ENCODE results near the gene TBX10. TPM values are rescaled to one million over a fixed set of nuclear protein-coding genes. Genes with fewer than 3 reads are reported as not detected.

The TBX10 gene
- total RNA-seq, 4 donors from 2014 or later: not detected

- no peak overlapping the region for H3K4me3 ChIP-seq
- TF ChIP-seq POLR2A (IDR thresholded peaks at IDR 0.05) (no peak), CTCF (IDR thresholded peaks at IDR 0.05) (no peak), EP300 (IDR thresholded peaks at IDR 0.05) (no peak)
- no peak for DNase-seq (ENCODE audit: low spot score in 2 of 2)
- H3K27ac ChIP-seq: no peak overlapping the region
- peaks cover 0 to 20% (median 2%) of the 10 kb centered on the region in 4 donors for H3K4me1 ChIP-seq
- no peaks in the 10 kb centered on the region for H3K27me3 ChIP-seq
- H3K9me3 ChIP-seq: no peaks in the 10 kb centered on the region
- whole genome bisulfite sequencing, 2 donors: 27 to 37% methylated on average over 13 of the region's 13 CpGs
- no peaks in the 10 kb centered on the region for H3K36me3 ChIP-seq
Observed at GRCh38 chr11:67651976-67652781, 12.6 kb upstream of the TBX10 start.

GRCh38 chr11:67649634-67650510 is 10.3 kb upstream of the TBX10 start:
- Histone ChIP-seq H3K4me3 (peak overlapping the region in 3 of 4 donors; percentile 35 to 46 (median 40)), H3K36me3 (no peaks in the 10 kb centered on the region), H3K4me1 (peaks cover 0 to 28% (median 2%) of the 10 kb centered on the region in 4 donors), H3K27me3 (peaks cover 0 to 5% of the 10 kb centered on the region in 2 donors), H3K9me3 (no peaks in the 10 kb centered on the region), H3K27ac (peak overlapping the region in 1 of 4 donors; percentile 75)
- TF ChIP-seq CTCF (IDR thresholded peaks at IDR 0.05) (no peak), POLR2A (IDR thresholded peaks at IDR 0.05) (no peak), EP300 (IDR thresholded peaks at IDR 0.05) (no peak)
- no peak for DNase-seq (ENCODE audit: low spot score in 2 of 2)
- WGBS, 2 donors: 76 to 83% methylated on average over 22 of the region's 22 CpGs

GRCh38 chr11:67648796-67649613 is 9.4 kb upstream of the TBX10 start:
- WGBS, 2 donors: 62 to 80% methylated on average over 7 to 10 of the region's 12 CpGs
- H3K4me3 ChIP-seq: no peak overlapping the region
- DNase-seq (ENCODE audit: low spot score in 2 of 2): peak in 1 of 2 donors; percentile 13
- peaks cover 0 to 28% (median 2%) of the 10 kb centered on the region in 4 donors for H3K4me1 ChIP-seq
- no peak overlapping the region for H3K27ac ChIP-seq
- H3K36me3 ChIP-seq: no peaks in the 10 kb centered on the region
- H3K27me3 ChIP-seq: peaks cover 0 to 5% of the 10 kb centered on the region in 2 donors
- H3K9me3 ChIP-seq: peaks cover 0 to 3% (median 0%) of the 10 kb centered on the region in 4 donors
- TF ChIP-seq CTCF (IDR thresholded peaks at IDR 0.05): no peak
- TF ChIP-seq EP300 (IDR thresholded peaks at IDR 0.05): no peak
- no peak for TF ChIP-seq POLR2A (IDR thresholded peaks at IDR 0.05)

- no peak for TF ChIP-seq EP300 (IDR thresholded peaks at IDR 0.05)
- TF ChIP-seq CTCF (IDR thresholded peaks at IDR 0.05): no peak
- no peak for TF ChIP-seq POLR2A (IDR thresholded peaks at IDR 0.05)
- Histone ChIP-seq H3K4me3 (no peak overlapping the region), H3K27ac (no peak overlapping the region), H3K9me3 (peaks cover 0 to 9% (median 0%) of the 10 kb centered on the region in 4 donors), H3K4me1 (peaks cover 0 to 28% (median 2%) of the 10 kb centered on the region in 4 donors), H3K36me3 (no peaks in the 10 kb centered on the region), H3K27me3 (peaks cover 0 to 5% of the 10 kb centered on the region in 2 donors)
- DNase-seq (ENCODE audit: low spot score in 2 of 2): no peak
- WGBS, 2 donors: 64 to 80% methylated on average over 12 of the region's 12 CpGs
Observed at GRCh38 chr11:67648140-67648795, 8.7 kb upstream of the TBX10 start.

All from tibial nerve (tissue), 4 donors.